Smooth muscle cell of the brain vasculature (primary cell): Measurements from ENCODE around the gene SLC44A5.
"Not testable (repeated sequence)": the region's sequence is repeated elsewhere in the genome, so short reads cannot be mapped to it uniquely, and the experiment has no call there.

Experiments
- DNase-seq: peaks from one replicate; pipeline ENCODE4 v3.0.0-alpha.2; 2012; ENCODE audit warnings: low read depth, low spot score

Gene SLC44A5

GRCh38 chr1:75611014-75611413, at the start of gene SLC44A5:
Gene SLC44A5, minus strand, starts transcription at chr1:75611114. Its CDS starts 69,667 bp downstream, at chr1:75541447.
- no peak for DNase-seq

- no peak for DNase-seq
Measured at GRCh38 chr1:75655931-75656330, 45.0 kb upstream of the SLC44A5 start.

- DNase-seq: not testable (repeated sequence)
Measured at GRCh38 chr1:75647183-75647582, 36.3 kb upstream of the SLC44A5 start.

DNA sequence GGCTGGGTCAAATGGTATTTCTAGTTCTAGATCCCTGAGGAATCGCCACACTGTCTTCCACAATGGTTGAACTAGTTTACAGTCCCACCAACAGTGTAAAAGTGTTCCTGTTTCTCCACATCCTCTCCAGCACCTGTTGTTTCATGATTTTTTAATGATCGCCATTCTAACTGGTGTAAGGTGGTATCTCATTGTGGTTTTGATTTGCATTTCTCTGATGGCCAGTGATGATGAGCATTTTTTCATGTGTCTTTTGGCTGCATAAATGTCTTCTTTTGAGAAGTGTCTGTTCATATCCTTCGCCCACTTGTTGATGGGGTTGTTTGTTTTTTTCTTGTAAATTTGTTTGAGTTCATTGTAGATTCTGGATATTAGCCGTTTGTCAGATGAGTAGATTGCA, 34.2 kb upstream of the SLC44A5 start:
- not testable (repeated sequence) for DNase-seq

GRCh38 chr1:75643460-75643859, 32.5 kb upstream of the SLC44A5 start:
- no peak for DNase-seq

GRCh38 chr1:75641325-75641724, 30.4 kb upstream of the SLC44A5 start:
- DNase-seq: no peak

DNA sequence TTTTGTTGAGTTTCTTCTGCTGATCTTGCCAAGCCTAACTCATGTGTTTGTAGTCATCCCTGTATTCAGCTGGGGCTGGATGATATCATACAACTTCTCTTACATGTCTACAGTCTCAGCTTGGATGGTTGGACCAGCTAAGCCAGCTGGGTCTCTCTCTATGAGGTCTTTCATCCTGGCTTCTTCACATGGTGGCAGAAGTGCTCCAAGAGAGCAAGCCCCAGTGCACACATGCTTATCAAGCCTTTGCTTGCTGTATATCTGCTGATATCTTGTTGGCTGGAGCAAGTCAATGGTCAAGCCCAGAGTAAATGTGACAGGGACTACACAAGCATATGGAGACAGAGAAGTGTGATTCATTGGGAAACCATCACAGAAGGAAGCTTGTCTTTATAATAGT, 29.2 kb upstream of the SLC44A5 start:
- no peak for DNase-seq

GRCh38 chr1:75632350-75632949, 21.5 kb upstream of the SLC44A5 start:
- no peak for DNase-seq

GRCh38 chr1:75630998-75631397, 20.1 kb upstream of the SLC44A5 start:
- no peak for DNase-seq

- DNase-seq: no peak
Measured at GRCh38 chr1:75630004-75630594, 19.2 kb upstream of the SLC44A5 start.

- no peak for DNase-seq
Measured at GRCh38 chr1:75625795-75626194, 14.9 kb upstream of the SLC44A5 start.

GRCh38 chr1:75618382-75618781, 7.5 kb upstream of the SLC44A5 start:
- DNase-seq: no peak

- no peak for DNase-seq
Measured at GRCh38 chr1:75616436-75617433, 5.8 kb upstream of the SLC44A5 start.

- no peak for DNase-seq
Measured at GRCh38 chr1:75615613-75616435, 4.9 kb upstream of the SLC44A5 start.

- DNase-seq: no peak
Measured at GRCh38 chr1:75614399-75614756, 3.5 kb upstream of the SLC44A5 start.

DNA sequence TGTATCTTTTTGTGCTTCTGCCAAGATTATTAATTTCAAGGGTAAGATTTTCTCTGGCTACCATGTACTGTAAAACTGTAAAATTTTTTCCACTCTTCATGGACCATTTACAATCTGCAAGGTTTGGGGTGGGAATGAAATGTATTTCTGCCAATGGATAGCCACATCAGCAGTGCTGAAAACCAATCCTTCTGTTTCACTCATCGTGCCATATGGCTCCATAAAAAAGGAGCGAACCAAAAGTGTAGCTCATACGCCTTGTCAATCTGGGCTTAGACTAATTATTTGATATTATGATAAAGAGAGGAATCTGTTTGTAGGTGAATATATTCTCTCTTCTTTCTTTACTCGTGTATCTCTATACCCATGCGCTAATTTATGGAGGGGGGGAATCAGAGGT, 3.0 kb upstream of the SLC44A5 start:
- DNase-seq: no peak

- DNase-seq: no peak
Measured at GRCh38 chr1:75612976-75613375, 2.1 kb upstream of the SLC44A5 start.

DNA sequence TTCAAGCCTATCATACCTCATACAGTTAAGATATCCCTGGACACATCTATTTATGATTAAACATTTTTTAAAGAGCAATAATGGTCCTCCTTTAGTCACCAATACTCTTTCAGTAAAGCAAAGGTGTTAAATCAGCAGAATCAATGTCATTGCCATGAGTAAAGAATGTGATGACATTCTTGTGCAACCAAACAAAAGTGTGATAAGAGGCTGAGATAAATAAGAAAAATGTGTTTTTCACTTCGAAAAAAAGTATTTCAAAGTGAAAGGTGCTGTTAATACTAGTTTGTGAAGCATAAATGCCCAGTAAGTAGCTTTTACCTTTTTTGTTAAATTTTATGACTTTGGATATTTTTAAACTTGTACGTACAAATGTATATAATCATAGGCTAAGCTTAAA, 8.4 kb downstream of the SLC44A5 start:
- no peak for DNase-seq

GRCh38 chr1:75600781-75601180, 10.1 kb downstream of the SLC44A5 start:
- no peak for DNase-seq

DNA sequence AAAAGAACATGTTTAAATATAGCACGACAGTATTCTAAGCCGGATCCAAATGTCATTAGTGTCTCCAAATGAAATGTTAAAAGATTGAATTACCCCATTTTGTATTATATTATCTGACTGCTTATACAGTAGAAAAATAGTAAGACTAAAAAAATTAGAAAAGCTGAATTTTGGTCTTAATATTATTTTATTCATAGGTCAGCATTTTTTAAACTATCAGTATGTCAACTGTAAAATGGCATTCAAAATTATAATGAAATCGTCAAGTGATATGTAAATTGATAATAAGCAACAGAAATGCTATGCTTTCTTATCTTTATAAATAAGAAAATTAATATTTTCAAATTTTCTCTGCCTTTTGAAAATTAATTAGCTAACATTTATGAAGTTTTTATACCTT, 16.6 kb downstream of the SLC44A5 start:
- no peak for DNase-seq

- DNase-seq: not testable (repeated sequence)
Measured at GRCh38 chr1:75593457-75593856, 17.5 kb downstream of the SLC44A5 start.

- no peak for DNase-seq
Measured at GRCh38 chr1:75589637-75590036, 21.3 kb downstream of the SLC44A5 start.
